Left ventricle myocardium inferior (tissue), 1 donor: Measurements from ENCODE around the gene KDM4C. TPM values are rescaled to one million over a fixed set of nuclear protein-coding genes. Genes with fewer than 3 reads are reported as not detected.

Experiments used
- DNase-seq: peaks from one replicate; pipeline ENCODE4 v3.0.0-alpha.2; 2020
- H3K27ac ChIP-seq: fragments of 200-600 bp; replicated peaks from 2 replicates; pipeline ENCODE4 v1.8.0; 2021
- H3K27me3 ChIP-seq: fragments of 200-600 bp; 2 replicates; pipeline ENCODE4 v1.8.0; 2021; ENCODE audit warnings: low read depth
- H3K36me3 ChIP-seq: fragments of 200-600 bp; 2 replicates; pipeline ENCODE4 v1.8.0; 2021
- H3K4me1 ChIP-seq: fragments of 200-600 bp; 2 replicates; pipeline ENCODE4 v1.8.0; 2021
- H3K4me3 ChIP-seq: fragments of 200-600 bp; 2 replicates; pipeline ENCODE4 v1.8.0; 2021; ENCODE audit warnings: mild to moderate bottlenecking, moderate library complexity
- H3K9me3 ChIP-seq: fragments of 200-600 bp; replicated peaks from 2 replicates; pipeline ENCODE4 v1.8.0; 2021
- CTCF ChIP-seq: fragments of 200-600 bp; IDR thresholded peaks from 2 replicates; pipeline ENCODE4 v1.8.0; 2021; ENCODE audit warnings: antibody characterized with exemption, mild to moderate bottlenecking, borderline replicate concordance
- intact Hi-C: fragments of 100-400 bp; cut with micrococcal nuclease; formaldehyde crosslinking; loops from one replicate; pipeline ENCODE4 v1.11.0; 2022
- total RNA-seq: library from RNA; stranded (reverse); fragmentation: NEBNext Ultra II Directional; extraction: Animal tissue kit (Norgen Biotek cat#: 25700); gene quantifications from one replicate; pipeline ENCODE4 v1.2.1, GENCODE V29; 2021
- donor health status: DM: no; HTN: yes; CAD: no; lungs with severe emphysema.

KDM4C gene
- total RNA-seq, 1 donor from 2014 or later, result 14.1 TPM

GRCh38 chr9:7129391-7129790, 371.6 kb downstream of the KDM4C start:
- TF ChIP-seq CTCF, result no peak
- Histone ChIP-seq H3K27me3 (no peaks in the 10 kb centered on the region), H3K4me1 (no peaks in the 10 kb centered on the region), H3K4me3 (no peak overlapping the region), H3K9me3 (no peaks in the 10 kb centered on the region), H3K36me3 (peaks cover 28% of the 10 kb centered on the region), H3K27ac (no peak overlapping the region)
- no peak for DNase-seq
- intact Hi-C loops, result no loop called here

DNA sequence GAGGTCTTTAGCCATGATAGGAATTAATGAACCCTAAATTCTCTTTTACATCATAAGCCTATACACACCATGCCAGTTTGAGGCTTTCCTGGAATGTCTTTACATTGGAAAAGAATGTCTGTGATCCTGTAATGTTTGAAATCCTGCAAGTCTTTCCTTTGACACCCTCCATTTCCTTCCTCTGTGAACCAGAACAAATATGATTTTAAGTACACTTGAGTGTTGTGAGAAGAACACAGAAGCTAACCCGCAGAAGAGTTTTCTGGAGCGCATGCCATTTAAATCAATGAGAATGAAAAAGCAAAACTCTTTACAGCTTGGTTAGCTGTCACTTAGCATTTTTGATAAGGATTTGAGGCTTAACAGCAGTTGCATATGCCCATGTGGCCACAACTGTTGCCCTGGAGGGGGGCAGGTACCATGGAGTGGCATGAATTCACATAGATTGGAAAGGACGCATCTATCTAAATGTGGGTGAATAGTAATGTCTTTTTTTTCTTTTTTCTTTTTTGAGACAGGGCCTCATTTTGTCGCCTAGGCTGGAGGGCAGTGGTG, 372.6 kb downstream of the KDM4C start:
- TF ChIP-seq CTCF, result no peak
- Histone ChIP-seq H3K4me1 (no peaks in the 10 kb centered on the region), H3K9me3 (no peaks in the 10 kb centered on the region), H3K4me3 (no peak overlapping the region), H3K27me3 (no peaks in the 10 kb centered on the region), H3K27ac (no peak overlapping the region), H3K36me3 (peaks cover 28% of the 10 kb centered on the region)
- no peak for DNase-seq
- intact Hi-C loops, result no loop called here

DNA sequence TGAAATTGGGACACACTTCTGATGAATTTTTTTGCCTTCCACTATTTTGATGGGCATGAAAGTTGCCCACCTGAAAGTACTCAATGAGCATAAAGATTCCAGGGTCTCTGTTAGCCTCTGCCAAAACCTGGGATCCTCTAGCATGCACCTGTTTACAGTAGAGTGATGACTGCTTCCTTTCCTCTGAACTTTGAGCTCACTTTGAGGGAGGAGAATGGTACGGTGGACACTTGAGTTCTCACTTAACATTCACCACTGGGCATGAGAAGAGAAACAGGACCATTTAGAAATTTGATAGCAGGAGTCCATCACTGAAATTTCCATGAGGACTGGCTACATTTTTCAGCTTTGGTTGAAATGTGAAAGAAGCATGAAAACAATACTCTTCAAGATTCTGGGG, 374.8 kb downstream of the KDM4C start:
- no peaks in the 10 kb centered on the region for H3K27me3 ChIP-seq
- H3K4me1 ChIP-seq, result no peaks in the 10 kb centered on the region
- no peak for TF ChIP-seq CTCF
- no peaks in the 10 kb centered on the region for H3K9me3 ChIP-seq
- no peak overlapping the region for H3K27ac ChIP-seq
- no peak for DNase-seq
- peaks cover 28% of the 10 kb centered on the region for H3K36me3 ChIP-seq
- intact Hi-C loops, result no loop called here
- no peak overlapping the region for H3K4me3 ChIP-seq

GRCh38 chr9:7135735-7136134, 378.0 kb downstream of the KDM4C start:
- no peak overlapping the region for H3K4me3 ChIP-seq
- no peaks in the 10 kb centered on the region for H3K27me3 ChIP-seq
- TF ChIP-seq CTCF, result no peak
- no peaks in the 10 kb centered on the region for H3K4me1 ChIP-seq
- H3K9me3 ChIP-seq, result no peaks in the 10 kb centered on the region
- H3K36me3 ChIP-seq, result peaks cover 7% of the 10 kb centered on the region
- intact Hi-C loops, result no loop called here
- DNase-seq, result no peak
- H3K27ac ChIP-seq, result no peak overlapping the region

DNA sequence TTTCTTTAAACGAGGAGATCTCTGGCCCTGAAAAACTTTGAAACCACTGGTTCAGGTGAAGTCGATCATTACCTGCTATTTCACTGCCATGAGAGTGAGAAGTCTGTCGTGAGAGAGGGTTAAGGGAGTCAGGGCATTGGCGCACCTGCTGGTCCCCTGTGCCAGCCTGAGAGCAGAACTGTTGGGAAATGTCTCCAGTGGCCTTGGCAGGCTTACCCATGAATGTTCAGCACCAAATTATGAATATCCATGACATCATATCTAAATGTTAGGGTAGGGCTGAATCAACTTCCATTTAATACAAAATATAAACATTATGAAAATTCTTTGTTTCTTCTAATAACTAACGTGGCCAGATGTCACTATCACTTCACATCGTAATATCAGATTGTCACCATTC, 379.3 kb downstream of the KDM4C start:
- TF ChIP-seq CTCF, result no peak
- Histone ChIP-seq H3K27me3 (no peaks in the 10 kb centered on the region), H3K4me3 (no peak overlapping the region), H3K36me3 (peaks cover 7% of the 10 kb centered on the region), H3K4me1 (no peaks in the 10 kb centered on the region), H3K27ac (no peak overlapping the region), H3K9me3 (no peaks in the 10 kb centered on the region)
- intact Hi-C loops, result no loop called here
- DNase-seq, result no peak
